ENCODE data around the gene GALNT18. TPM values are rescaled to one million over a fixed set of nuclear protein-coding genes. Genes with fewer than 3 reads are reported as not detected.

GALNT18 gene
- total RNA-seq, 1 donor from 2014 or later, result 39.8 TPM

DNA sequence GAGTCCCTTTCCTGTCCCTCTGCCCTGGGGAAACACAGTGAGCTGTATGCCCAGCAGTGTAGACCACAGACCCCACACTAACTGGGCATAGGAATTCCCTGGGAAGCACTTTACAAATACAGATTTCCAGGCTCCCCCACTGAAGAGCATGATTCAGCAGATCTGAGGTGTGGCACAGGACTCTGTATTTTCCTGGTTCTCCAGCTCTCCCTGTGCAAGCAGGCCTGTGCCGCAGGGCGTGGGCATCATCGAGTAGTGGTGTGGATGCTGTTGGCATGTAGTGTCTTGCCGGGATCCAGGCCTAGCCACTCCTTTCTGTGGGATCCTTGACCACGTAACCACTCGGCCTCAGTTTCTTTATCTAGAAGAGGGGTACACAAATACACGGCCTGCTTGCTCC is 49.9 kb downstream of the GALNT18 start:
- peaks cover 24% of the 10 kb centered on the region for H3K4me1 Mint-ChIP-seq (ENCODE audit: unreplicated experiment)
- DNase-seq (ENCODE audit: extremely low spot score, unreplicated experiment), result no peak
- no peaks in the 10 kb centered on the region for H3K9me3 Mint-ChIP-seq (ENCODE audit: unreplicated experiment)
- TF ChIP-seq, protein P1, sequence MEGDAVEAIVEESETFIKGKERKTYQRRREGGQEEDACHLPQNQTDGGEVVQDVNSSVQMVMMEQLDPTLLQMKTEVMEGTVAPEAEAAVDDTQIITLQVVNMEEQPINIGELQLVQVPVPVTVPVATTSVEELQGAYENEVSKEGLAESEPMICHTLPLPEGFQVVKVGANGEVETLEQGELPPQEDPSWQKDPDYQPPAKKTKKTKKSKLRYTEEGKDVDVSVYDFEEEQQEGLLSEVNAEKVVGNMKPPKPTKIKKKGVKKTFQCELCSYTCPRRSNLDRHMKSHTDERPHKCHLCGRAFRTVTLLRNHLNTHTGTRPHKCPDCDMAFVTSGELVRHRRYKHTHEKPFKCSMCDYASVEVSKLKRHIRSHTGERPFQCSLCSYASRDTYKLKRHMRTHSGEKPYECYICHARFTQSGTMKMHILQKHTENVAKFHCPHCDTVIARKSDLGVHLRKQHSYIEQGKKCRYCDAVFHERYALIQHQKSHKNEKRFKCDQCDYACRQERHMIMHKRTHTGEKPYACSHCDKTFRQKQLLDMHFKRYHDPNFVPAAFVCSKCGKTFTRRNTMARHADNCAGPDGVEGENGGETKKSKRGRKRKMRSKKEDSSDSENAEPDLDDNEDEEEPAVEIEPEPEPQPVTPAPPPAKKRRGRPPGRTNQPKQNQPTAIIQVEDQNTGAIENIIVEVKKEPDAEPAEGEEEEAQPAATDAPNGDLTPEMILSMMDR (IDR thresholded peaks at IDR 0.05), result no peak
- H3K4me3 Mint-ChIP-seq (ENCODE audit: unreplicated experiment), result no peak overlapping the region
- no peaks in the 10 kb centered on the region for H3K27me3 Mint-ChIP-seq (ENCODE audit: unreplicated experiment)
- H3K36me3 Mint-ChIP-seq (ENCODE audit: unreplicated experiment), result peaks cover 1% of the 10 kb centered on the region
- H3K27ac Mint-ChIP-seq (ENCODE audit: unreplicated experiment), result no peak overlapping the region

DNA sequence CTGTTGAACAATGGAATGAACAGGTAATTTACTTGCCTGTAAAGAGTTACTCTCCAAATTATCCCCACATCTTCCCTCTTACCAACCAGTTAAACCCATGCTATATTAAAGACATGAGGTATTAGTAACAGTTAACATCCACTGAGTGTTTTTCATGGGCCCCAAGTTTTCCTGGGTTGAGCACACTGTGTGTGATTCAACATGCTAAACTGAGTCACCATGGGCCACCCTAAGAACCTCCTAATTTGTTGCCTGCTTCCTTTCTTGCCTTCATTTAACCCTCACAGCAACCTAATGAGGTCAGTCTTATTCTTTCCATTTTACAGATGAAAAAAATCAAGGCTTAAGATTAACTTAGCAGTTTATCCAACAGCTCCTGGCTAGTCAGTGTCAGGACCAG is 51.0 kb downstream of the GALNT18 start:
- H3K4me1 Mint-ChIP-seq (ENCODE audit: unreplicated experiment), result peaks cover 24% of the 10 kb centered on the region
- peaks cover 1% of the 10 kb centered on the region for H3K36me3 Mint-ChIP-seq (ENCODE audit: unreplicated experiment)
- H3K4me3 Mint-ChIP-seq (ENCODE audit: unreplicated experiment), result no peak overlapping the region
- no peaks in the 10 kb centered on the region for H3K27me3 Mint-ChIP-seq (ENCODE audit: unreplicated experiment)
- no peak overlapping the region for H3K27ac Mint-ChIP-seq (ENCODE audit: unreplicated experiment)
- H3K9me3 Mint-ChIP-seq (ENCODE audit: unreplicated experiment), result no peaks in the 10 kb centered on the region
- DNase-seq (ENCODE audit: extremely low spot score, unreplicated experiment), result no peak
- TF ChIP-seq, protein P1 (IDR thresholded peaks at IDR 0.05), result no peak

DNA sequence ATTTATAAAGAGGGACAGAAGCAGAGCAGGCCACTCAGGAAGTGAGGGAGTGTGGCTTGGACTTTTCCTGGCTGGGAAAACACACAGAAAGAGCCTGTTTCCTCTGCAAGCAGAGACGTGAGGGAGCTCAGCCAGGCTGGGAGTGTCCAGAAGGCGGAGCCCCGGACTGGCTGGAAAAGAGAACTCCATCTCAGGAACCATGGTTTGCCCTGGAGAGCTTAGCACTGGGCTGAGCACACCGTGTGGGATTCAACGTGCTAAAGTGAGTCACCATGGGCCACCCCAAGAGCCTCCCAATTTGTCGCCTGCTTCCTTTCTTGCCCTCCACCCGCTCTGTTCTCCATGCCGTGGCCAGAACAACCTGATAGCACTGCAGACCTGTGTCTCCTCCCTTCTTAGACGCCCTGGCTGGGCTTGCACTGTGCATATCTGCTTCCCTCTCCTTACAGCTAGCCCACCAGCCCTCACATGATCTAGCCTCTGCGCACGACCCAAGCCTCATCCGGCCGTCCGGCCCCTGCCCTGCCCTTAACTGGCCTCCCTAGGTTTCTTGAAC is 51.8 kb downstream of the GALNT18 start:
- TF ChIP-seq, protein P1 (IDR thresholded peaks at IDR 0.05), result no peak
- H3K9me3 Mint-ChIP-seq (ENCODE audit: unreplicated experiment), result no peaks in the 10 kb centered on the region
- no peak for DNase-seq (ENCODE audit: extremely low spot score, unreplicated experiment)
- no peaks in the 10 kb centered on the region for H3K27me3 Mint-ChIP-seq (ENCODE audit: unreplicated experiment)
- H3K4me1 Mint-ChIP-seq (ENCODE audit: unreplicated experiment), result peaks cover 24% of the 10 kb centered on the region
- peaks cover 1% of the 10 kb centered on the region for H3K36me3 Mint-ChIP-seq (ENCODE audit: unreplicated experiment)
- no peak overlapping the region for H3K4me3 Mint-ChIP-seq (ENCODE audit: unreplicated experiment)
- peak overlapping the region; percentile 46 for H3K27ac Mint-ChIP-seq (ENCODE audit: unreplicated experiment)

DNA sequence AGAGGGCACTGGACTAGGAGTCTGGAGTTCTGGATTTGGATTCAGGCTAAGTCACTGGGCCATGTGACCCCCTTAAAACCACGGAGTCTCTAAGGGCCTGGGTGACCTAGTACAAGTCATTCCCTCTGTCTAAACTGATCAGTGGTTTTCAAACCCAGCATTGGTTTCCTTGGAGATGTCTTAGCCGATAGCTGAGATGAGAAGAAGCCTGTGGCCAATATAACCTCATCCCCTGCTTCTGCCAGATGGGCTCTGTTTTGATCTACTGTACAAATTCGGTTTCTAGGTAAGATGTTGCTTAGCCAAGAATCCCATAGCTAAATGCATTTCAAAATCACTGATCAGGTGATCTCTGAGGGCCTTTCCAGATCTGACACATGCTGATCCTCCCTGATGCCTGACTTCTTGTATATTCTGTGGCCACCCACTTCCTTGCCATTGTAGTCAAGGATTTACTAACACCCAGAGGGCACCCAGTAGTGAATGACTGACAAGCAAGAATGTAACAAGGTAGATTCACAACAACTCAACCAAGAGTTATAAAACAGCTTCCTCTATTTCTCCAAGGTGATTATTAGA is 53.1 kb downstream of the GALNT18 start:
- Mint-ChIP-seq H3K27ac (ENCODE audit: unreplicated experiment) (no peak overlapping the region), H3K27me3 (ENCODE audit: unreplicated experiment) (no peaks in the 10 kb centered on the region), H3K9me3 (ENCODE audit: unreplicated experiment) (no peaks in the 10 kb centered on the region), H3K4me1 (ENCODE audit: unreplicated experiment) (peaks cover 24% of the 10 kb centered on the region), H3K4me3 (ENCODE audit: unreplicated experiment) (no peak overlapping the region), H3K36me3 (ENCODE audit: unreplicated experiment) (peaks cover 3% of the 10 kb centered on the region)
- DNase-seq (ENCODE audit: extremely low spot score, unreplicated experiment), result no peak
- TF ChIP-seq, protein P1 (IDR thresholded peaks at IDR 0.05), result no peak

DNA sequence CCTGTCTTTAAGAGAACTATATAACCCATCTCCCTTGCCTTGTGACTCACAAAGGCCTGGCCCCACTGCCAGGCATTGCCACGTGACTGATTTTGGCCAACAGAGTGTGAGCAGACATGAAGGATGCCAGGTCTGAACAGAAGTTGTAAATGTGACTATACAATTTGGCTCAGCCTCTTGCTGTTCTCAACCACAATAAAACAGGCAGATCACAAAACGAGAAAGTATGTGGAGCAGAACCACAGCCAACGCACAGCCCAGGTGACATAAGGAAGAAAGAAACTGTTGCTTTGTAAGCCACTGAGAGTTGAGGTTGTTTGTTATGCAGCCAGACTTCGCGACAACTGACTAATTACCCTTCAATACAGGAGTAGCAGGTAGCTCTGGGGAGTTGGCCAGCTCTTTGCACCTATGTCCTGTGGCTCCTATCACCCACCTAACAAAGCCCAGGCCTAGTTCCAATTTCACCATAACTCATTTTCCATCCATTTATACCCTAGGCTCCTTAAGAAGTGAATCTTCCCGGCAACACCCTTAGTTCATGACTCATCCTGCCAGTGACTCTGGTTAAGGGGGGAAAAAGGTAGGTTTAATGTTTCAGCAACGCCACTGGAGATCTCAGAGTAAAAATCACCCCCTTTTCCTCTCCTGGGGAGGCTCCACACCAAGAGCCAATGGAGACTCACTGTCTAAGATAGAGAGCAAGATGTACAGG is 53.7 kb downstream of the GALNT18 start:
- TF ChIP-seq, protein P1 (IDR thresholded peaks at IDR 0.05), result no peak
- no peak overlapping the region for H3K4me3 Mint-ChIP-seq (ENCODE audit: unreplicated experiment)
- no peaks in the 10 kb centered on the region for H3K27me3 Mint-ChIP-seq (ENCODE audit: unreplicated experiment)
- H3K27ac Mint-ChIP-seq (ENCODE audit: unreplicated experiment), result no peak overlapping the region
- H3K36me3 Mint-ChIP-seq (ENCODE audit: unreplicated experiment), result peaks cover 4% of the 10 kb centered on the region
- no peak for DNase-seq (ENCODE audit: extremely low spot score, unreplicated experiment)
- H3K9me3 Mint-ChIP-seq (ENCODE audit: unreplicated experiment), result no peaks in the 10 kb centered on the region
- H3K4me1 Mint-ChIP-seq (ENCODE audit: unreplicated experiment), result peaks cover 24% of the 10 kb centered on the region
